Hepatocyte (in vitro differentiated cells): ENCODE measurements around the gene POLR1C. TPM values are rescaled to one million over a fixed set of nuclear protein-coding genes. Genes with fewer than 3 reads are reported as not detected.

ENCODE experiments used
- DNase-seq: peaks from one replicate; pipeline ENCODE4 v3.0.0-alpha.2; 2016; ENCODE audit warnings: low spot score
- H2AFZ ChIP-seq: fragments of 200-600 bp; sonication (generic); 2 replicates; pipeline ENCODE4 v1.6.0; 2016; ENCODE audit warnings: antibody characterized with exemption, mild to moderate bottlenecking
- H3K27ac ChIP-seq: fragments of 200-600 bp; sonication (generic); 2 replicates; pipeline ENCODE4 v1.5.1; 2016; ENCODE audit warnings: mild to moderate bottlenecking
- H3K27me3 ChIP-seq: fragments of 200-600 bp; sonication (generic); 2 replicates; pipeline ENCODE4 v1.6.1; 2016
- H3K36me3 ChIP-seq: fragments of 200-600 bp; sonication (generic); replicated peaks from 2 replicates; pipeline ENCODE4 v1.5.1; 2016; ENCODE audit warnings: low read depth; ENCODE audit not compliant: insufficient read depth
- H3K4me1 ChIP-seq: fragments of 200-600 bp; sonication (generic); 2 replicates; pipeline ENCODE4 v1.5.1; 2016; ENCODE audit warnings: mild to moderate bottlenecking, moderate library complexity; ENCODE audit not compliant: insufficient read depth
- H3K4me2 ChIP-seq: fragments of 200-600 bp; sonication (generic); 2 replicates; pipeline ENCODE4 v1.6.0; 2016
- H3K4me3 ChIP-seq: fragments of 200-600 bp; sonication (generic); 2 replicates; pipeline ENCODE4 v1.5.1; 2016; ENCODE audit warnings: mild to moderate bottlenecking
- H3K79me2 ChIP-seq: fragments of 200-600 bp; sonication (generic); 2 replicates; pipeline ENCODE4 v1.6.0; 2017; ENCODE audit warnings: mild to moderate bottlenecking
- H3K9me2 ChIP-seq: fragments of 200-600 bp; sonication (generic); replicated peaks from 2 replicates; pipeline ENCODE4 v1.6.0; 2017; ENCODE audit warnings: mild to moderate bottlenecking; ENCODE audit not compliant: insufficient read depth
- H3K9me3 ChIP-seq: fragments of 200-600 bp; sonication (generic); 2 replicates; pipeline ENCODE4 v1.5.1; 2016; ENCODE audit warnings: low read depth, mild to moderate bottlenecking
- H4K20me1 ChIP-seq: fragments of 200-600 bp; sonication (generic); 2 replicates; pipeline ENCODE4 v1.6.0; 2016; ENCODE audit warnings: mild to moderate bottlenecking; ENCODE audit not compliant: insufficient read depth, poor library complexity, severe bottlenecking
- CTCF ChIP-seq: fragments of 200-600 bp; sonication (generic); IDR thresholded peaks from 2 replicates; pipeline ENCODE4 v1.5.1; 2016; ENCODE audit warnings: antibody characterized with exemption, mild to moderate bottlenecking; ENCODE audit not compliant: poor library complexity
- EZH2 ChIP-seq: fragments of 200-600 bp; sonication (generic); IDR thresholded peaks from 2 replicates; pipeline ENCODE4 v1.6.1; 2016; ENCODE audit warnings: antibody characterized with exemption, mild to moderate bottlenecking, borderline replicate concordance
- EZH2phosphoT487 ChIP-seq: fragments of 200-600 bp; sonication (generic); IDR thresholded peaks from one replicate; pipeline ENCODE4 v1.6.1; 2018; ENCODE audit warnings: antibody characterized with exemption, mild to moderate bottlenecking, low read depth, moderate library complexity; ENCODE audit not compliant: unreplicated experiment, severe bottlenecking
- WGBS: methylation state at CpG from one replicate; pipeline ENCODE4 v1.1.6; 2016; ENCODE audit warnings: low lambda C conversion rate; ENCODE audit errors: missing lambda C conversion rate; 5-methylcytosine and 5-hydroxymethylcytosine counted together
- polyA plus RNA-seq: library from polyadenylated mRNA; unstranded; fragments of >200 nt; fragmentation: Nextera tagmentation; extraction: Ambion mirVana; gene quantifications from 2 replicates; pipeline ENCODE4 v1.2.1, GENCODE V29; 2016
- total RNA-seq: library from RNA; depleted of rRNA; stranded (reverse); fragments of >200 nt; gene quantifications from 2 replicates; pipeline ENCODE4 v1.2.3, GENCODE V29; 2014

The POLR1C gene
- total and polyA plus RNA-seq, 2 experiments from 2014 or later = 26.1 to 36.2 TPM

GRCh38 chr6:43468748-43469681 is 47.9 kb upstream of the POLR1C start:
- Histone ChIP-seq H2AFZ (no peak overlapping the region), H4K20me1 (no peaks in the 10 kb centered on the region), H3K9me3 (no peaks in the 10 kb centered on the region), H3K4me2 (no peak overlapping the region), H3K4me1 (no peaks in the 10 kb centered on the region), H3K27ac (no peak overlapping the region), H3K4me3 (no peak overlapping the region), H3K36me3 (no peaks in the 10 kb centered on the region), H3K9me2 (no peaks in the 10 kb centered on the region), H3K27me3 (no peaks in the 10 kb centered on the region), H3K79me2 (no peaks in the 10 kb centered on the region)
- TF ChIP-seq EZH2 (no peak), CTCF (no peak), EZH2phosphoT487 (no peak)
- 68% methylated on average over 13 of the region's 13 CpGs for WGBS
- DNase-seq = no peak

- Histone ChIP-seq H2AFZ (no peak overlapping the region), H3K4me2 (no peak overlapping the region), H3K4me1 (no peaks in the 10 kb centered on the region), H3K79me2 (no peaks in the 10 kb centered on the region), H3K9me3 (no peaks in the 10 kb centered on the region), H3K27me3 (no peaks in the 10 kb centered on the region), H3K27ac (no peak overlapping the region), H3K36me3 (no peaks in the 10 kb centered on the region), H4K20me1 (no peaks in the 10 kb centered on the region), H3K9me2 (no peaks in the 10 kb centered on the region), H3K4me3 (no peak overlapping the region)
- 93% methylated on average over 7 of the region's 7 CpGs for WGBS
- DNase-seq = no peak
- TF ChIP-seq CTCF (no peak), EZH2 (no peak), EZH2phosphoT487 (no peak)
Observed at GRCh38 chr6:43469947-43470346, 46.9 kb upstream of the POLR1C start.

GRCh38 chr6:43471399-43471798 is 45.5 kb upstream of the POLR1C start:
- H3K4me2 ChIP-seq = no peak overlapping the region
- no peaks in the 10 kb centered on the region for H3K4me1 ChIP-seq
- no peaks in the 10 kb centered on the region for H3K36me3 ChIP-seq
- H3K27ac ChIP-seq = no peak overlapping the region
- no peak for DNase-seq
- H2AFZ ChIP-seq = no peak overlapping the region
- H3K9me2 ChIP-seq = no peaks in the 10 kb centered on the region
- WGBS = 83% methylated on average over 1 of the region's 1 CpG
- no peaks in the 10 kb centered on the region for H3K9me3 ChIP-seq
- no peak for TF ChIP-seq EZH2phosphoT487
- H3K4me3 ChIP-seq = no peak overlapping the region
- H3K27me3 ChIP-seq = no peaks in the 10 kb centered on the region
- no peaks in the 10 kb centered on the region for H3K79me2 ChIP-seq
- H4K20me1 ChIP-seq = no peaks in the 10 kb centered on the region

GRCh38 chr6:43472515-43472914 is 44.4 kb upstream of the POLR1C start:
- Histone ChIP-seq H3K9me2 (no peaks in the 10 kb centered on the region), H3K27me3 (no peaks in the 10 kb centered on the region), H3K36me3 (no peaks in the 10 kb centered on the region), H3K9me3 (no peaks in the 10 kb centered on the region), H3K4me1 (no peaks in the 10 kb centered on the region), H4K20me1 (no peaks in the 10 kb centered on the region), H3K4me3 (no peak overlapping the region), H3K79me2 (no peaks in the 10 kb centered on the region), H3K4me2 (no peak overlapping the region), H3K27ac (no peak overlapping the region), H2AFZ (no peak overlapping the region)
- no peak for DNase-seq
- 94% methylated on average over 4 of the region's 4 CpGs for WGBS
- TF ChIP-seq CTCF = no peak
- TF ChIP-seq EZH2 = no peak
- no peak for TF ChIP-seq EZH2phosphoT487
